GM12878 (cell line): ENCODE results near the gene RAD1. TPM values are rescaled to one million over a fixed set of nuclear protein-coding genes. Genes with fewer than 3 reads are reported as not detected.

Experiments used
- CUX1 ChIP-seq: IDR thresholded peaks from 2 replicates; pipeline ENCODE4 v1.6.1; 2012; ENCODE audit warnings: improper control_type of control experiment, low read depth, low read length; ENCODE audit not compliant: insufficient replicate concordance
- IRF4 ChIP-seq: IDR thresholded peaks from 2 replicates; pipeline ENCODE4 v1.6.1; 2011; ENCODE audit warnings: low read depth, low read length
- MYB ChIP-seq: fragments of 150-350 bp; IDR thresholded peaks from 2 replicates; pipeline ENCODE4 v1.6.1; 2014; ENCODE audit warnings: mild to moderate bottlenecking, low read depth, low read length, borderline replicate concordance
- NR2C1 ChIP-seq: fragments of 450-650 bp; IDR thresholded peaks from 2 replicates; pipeline ENCODE4 v1.6.1; 2017; ENCODE audit warnings: antibody characterized with exemption, mild to moderate bottlenecking, moderate library complexity
- WRNIP1 ChIP-seq: IDR thresholded peaks from 2 replicates; pipeline ENCODE4 v1.6.1; 2011; ENCODE audit warnings: low read depth, low read length, improper control_type of control experiment, borderline replicate concordance
- ZBTB4 ChIP-seq: fragments of 450-650 bp; formaldehyde crosslinking; IDR thresholded peaks from 2 replicates; pipeline ENCODE4 v1.4.0; 2022; ENCODE audit warnings: mild to moderate bottlenecking, moderate library complexity
- polyA plus RNA-seq, 11 experiments: library from polyadenylated mRNA; depleted of rRNA in 4 of 11; unstranded in 6 of 11; stranded (reverse) in 5 of 11; fragments of >200 nt; fragmentation: Nextera tagmentation in 4 of 11; fragmentation: Illumina TruSeq in 1 of 11; extraction: Ambion mirVana in 4 of 11; extraction: Trizol in 1 of 11; gene quantifications; 1 replicate in 1 of 11; 2 replicates in 10 of 11; pipeline versions ENCODE4 v1.2.1 to v1.2.3, GENCODE V29; 2011 to 2016; ENCODE audit warnings: inconsistent platforms in 2 of 11, missing spikeins in 2 of 11, low read depth in 1 of 11
- total RNA-seq, 4 experiments: library from RNA; depleted of rRNA in 3 of 4; stranded (reverse); fragments of >200 nt in 3 of 4; fragmentation: Illumina TruSeq in 1 of 4; extraction: Trizol in 1 of 4; gene quantifications; 2 replicates each; pipeline versions ENCODE4 v1.2.1 to v1.2.3, GENCODE V29; 2013 to 2021
- TF ChIP-seq, protein P1 (sequence below): IDR thresholded peaks from 2 replicates; pipeline ENCODE4 v1.6.1; 2011; ENCODE audit warnings: mild to moderate bottlenecking, low read depth, low read length, moderate library complexity; ENCODE audit not compliant: insufficient replicate concordance
- TF ChIP-seq, protein P2 (sequence below): IDR thresholded peaks from 2 replicates; pipeline ENCODE4 v1.6.1; 2011; ENCODE audit warnings: low read depth, mild to moderate bottlenecking, low read length, moderate library complexity, borderline replicate concordance; ENCODE audit errors: extremely low read depth
- TF ChIP-seq, protein P3 (sequence below): fragments of 450-650 bp; conservative IDR thresholded peaks from 2 replicates; pipeline ENCODE4 v1.6.1; 2017; ENCODE audit warnings: mild to moderate bottlenecking, moderate library complexity
- TF ChIP-seq, protein P4 (sequence below): fragments of 450-650 bp; IDR thresholded peaks from 2 replicates; pipeline ENCODE4 v1.6.1; 2016; ENCODE audit warnings: mild to moderate bottlenecking, moderate library complexity, borderline replicate concordance

The RAD1 gene
- total and polyA plus RNA-seq, 10 of the 15 experiments (the other 5 are each of a cell fraction or from before 2014, with no cell fraction given), result 21.1 to 58.4 (median 37.2) TPM

- TF ChIP-seq CUX1, result no peak
- TF ChIP-seq IRF4, result no peak
- TF ChIP-seq, protein P1, sequence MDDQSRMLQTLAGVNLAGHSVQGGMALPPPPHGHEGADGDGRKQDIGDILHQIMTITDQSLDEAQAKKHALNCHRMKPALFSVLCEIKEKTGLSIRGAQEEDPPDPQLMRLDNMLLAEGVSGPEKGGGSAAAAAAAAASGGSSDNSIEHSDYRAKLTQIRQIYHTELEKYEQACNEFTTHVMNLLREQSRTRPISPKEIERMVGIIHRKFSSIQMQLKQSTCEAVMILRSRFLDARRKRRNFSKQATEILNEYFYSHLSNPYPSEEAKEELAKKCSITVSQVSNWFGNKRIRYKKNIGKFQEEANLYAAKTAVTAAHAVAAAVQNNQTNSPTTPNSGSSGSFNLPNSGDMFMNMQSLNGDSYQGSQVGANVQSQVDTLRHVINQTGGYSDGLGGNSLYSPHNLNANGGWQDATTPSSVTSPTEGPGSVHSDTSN, result no peak
- TF ChIP-seq, protein P2, sequence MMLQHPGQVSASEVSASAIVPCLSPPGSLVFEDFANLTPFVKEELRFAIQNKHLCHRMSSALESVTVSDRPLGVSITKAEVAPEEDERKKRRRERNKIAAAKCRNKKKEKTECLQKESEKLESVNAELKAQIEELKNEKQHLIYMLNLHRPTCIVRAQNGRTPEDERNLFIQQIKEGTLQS, result no peak
- TF ChIP-seq, protein P3, sequence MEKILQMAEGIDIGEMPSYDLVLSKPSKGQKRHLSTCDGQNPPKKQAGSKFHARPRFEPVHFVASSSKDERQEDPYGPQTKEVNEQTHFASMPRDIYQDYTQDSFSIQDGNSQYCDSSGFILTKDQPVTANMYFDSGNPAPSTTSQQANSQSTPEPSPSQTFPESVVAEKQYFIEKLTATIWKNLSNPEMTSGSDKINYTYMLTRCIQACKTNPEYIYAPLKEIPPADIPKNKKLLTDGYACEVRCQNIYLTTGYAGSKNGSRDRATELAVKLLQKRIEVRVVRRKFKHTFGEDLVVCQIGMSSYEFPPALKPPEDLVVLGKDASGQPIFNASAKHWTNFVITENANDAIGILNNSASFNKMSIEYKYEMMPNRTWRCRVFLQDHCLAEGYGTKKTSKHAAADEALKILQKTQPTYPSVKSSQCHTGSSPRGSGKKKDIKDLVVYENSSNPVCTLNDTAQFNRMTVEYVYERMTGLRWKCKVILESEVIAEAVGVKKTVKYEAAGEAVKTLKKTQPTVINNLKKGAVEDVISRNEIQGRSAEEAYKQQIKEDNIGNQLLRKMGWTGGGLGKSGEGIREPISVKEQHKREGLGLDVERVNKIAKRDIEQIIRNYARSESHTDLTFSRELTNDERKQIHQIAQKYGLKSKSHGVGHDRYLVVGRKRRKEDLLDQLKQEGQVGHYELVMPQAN, result no peak
- no peak for TF ChIP-seq MYB
- no peak for TF ChIP-seq ZBTB4 (CRISPR knock-in tag)
- no peak for TF ChIP-seq WRNIP1
- TF ChIP-seq, protein P4, sequence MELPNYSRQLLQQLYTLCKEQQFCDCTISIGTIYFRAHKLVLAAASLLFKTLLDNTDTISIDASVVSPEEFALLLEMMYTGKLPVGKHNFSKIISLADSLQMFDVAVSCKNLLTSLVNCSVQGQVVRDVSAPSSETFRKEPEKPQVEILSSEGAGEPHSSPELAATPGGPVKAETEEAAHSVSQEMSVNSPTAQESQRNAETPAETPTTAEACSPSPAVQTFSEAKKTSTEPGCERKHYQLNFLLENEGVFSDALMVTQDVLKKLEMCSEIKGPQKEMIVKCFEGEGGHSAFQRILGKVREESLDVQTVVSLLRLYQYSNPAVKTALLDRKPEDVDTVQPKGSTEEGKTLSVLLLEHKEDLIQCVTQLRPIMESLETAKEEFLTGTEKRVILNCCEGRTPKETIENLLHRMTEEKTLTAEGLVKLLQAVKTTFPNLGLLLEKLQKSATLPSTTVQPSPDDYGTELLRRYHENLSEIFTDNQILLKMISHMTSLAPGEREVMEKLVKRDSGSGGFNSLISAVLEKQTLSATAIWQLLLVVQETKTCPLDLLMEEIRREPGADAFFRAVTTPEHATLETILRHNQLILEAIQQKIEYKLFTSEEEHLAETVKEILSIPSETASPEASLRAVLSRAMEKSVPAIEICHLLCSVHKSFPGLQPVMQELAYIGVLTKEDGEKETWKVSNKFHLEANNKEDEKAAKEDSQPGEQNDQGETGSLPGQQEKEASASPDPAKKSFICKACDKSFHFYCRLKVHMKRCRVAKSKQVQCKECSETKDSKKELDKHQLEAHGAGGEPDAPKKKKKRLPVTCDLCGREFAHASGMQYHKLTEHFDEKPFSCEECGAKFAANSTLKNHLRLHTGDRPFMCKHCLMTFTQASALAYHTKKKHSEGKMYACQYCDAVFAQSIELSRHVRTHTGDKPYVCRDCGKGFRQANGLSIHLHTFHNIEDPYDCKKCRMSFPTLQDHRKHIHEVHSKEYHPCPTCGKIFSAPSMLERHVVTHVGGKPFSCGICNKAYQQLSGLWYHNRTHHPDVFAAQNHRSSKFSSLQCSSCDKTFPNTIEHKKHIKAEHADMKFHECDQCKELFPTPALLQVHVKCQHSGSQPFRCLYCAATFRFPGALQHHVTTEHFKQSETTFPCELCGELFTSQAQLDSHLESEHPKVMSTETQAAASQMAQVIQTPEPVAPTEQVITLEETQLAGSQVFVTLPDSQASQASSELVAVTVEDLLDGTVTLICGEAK, result no peak
- no peak for TF ChIP-seq NR2C1
- TF ChIP-seq, all 136 proteins: peak for 0
Observed at GRCh38 chr5:34944044-34944443, 28.7 kb upstream of the RAD1 start (continued).
